ENCODE measurements around the gene CCNL2. TPM values are rescaled to one million over a fixed set of nuclear protein-coding genes. Genes with fewer than 3 reads are reported as not detected.
A peak's percentile ranks its signal among the peaks of the same experiment; 100 is the strongest.

Gene CCNL2
- total and polyA plus RNA-seq, 2 experiments from 2014 or later: 230 to 301 TPM

- DNase-seq (ENCODE audit: low read depth in 1 of 2, low spot score in 1 of 2): peak; percentile 32
- Histone ChIP-seq H3K4me1 (ENCODE audit: low read depth) (peaks cover 6% of the 10 kb centered on the region), H3K9me3 (ENCODE audit: low read depth) (no peaks in the 10 kb centered on the region), H3K36me3 (no peaks in the 10 kb centered on the region), H3K27ac (peak overlapping the region; percentile 50), H3K4me3 (no peak overlapping the region), H3K27me3 (peaks cover 12% of the 10 kb centered on the region)
- no peak for TF ChIP-seq CTCF (IDR thresholded peaks at IDR 0.05; ENCODE audit: low read depth, low read length)
Measured at GRCh38 chr1:1351511-1352427, 47.4 kb downstream of the CCNL2 start.

- TF ChIP-seq CTCF (IDR thresholded peaks at IDR 0.05; ENCODE audit: low read depth, low read length): peak; percentile 45
- Histone ChIP-seq H3K4me3 (peak within 1 kb of the TSS; percentile 99), H3K27me3 (peaks cover 1% of the 10 kb centered on the region), H3K36me3 (no peaks in the 10 kb centered on the region), H3K27ac (peak within 1 kb of the TSS; percentile 98), H3K4me1 (ENCODE audit: low read depth) (peaks cover 5% of the 10 kb centered on the region), H3K9me3 (ENCODE audit: low read depth) (no peaks in the 10 kb centered on the region)
- peak; percentile 71 to 81 for DNase-seq (ENCODE audit: low read depth in 1 of 2, low spot score in 1 of 2)
Measured at GRCh38 chr1:1349256-1350012, 49.7 kb downstream of the CCNL2 start, which contains the start of gene DVL1. Gene DVL1, minus strand, starts transcription at chr1:1349418. Its CDS starts 353 bp downstream, at chr1:1349065.

- peak; percentile 54 to 66 for DNase-seq (ENCODE audit: low read depth in 1 of 2, low spot score in 1 of 2)
- H3K36me3 ChIP-seq: no peaks in the 10 kb centered on the region
- H3K9me3 ChIP-seq (ENCODE audit: low read depth): no peaks in the 10 kb centered on the region
- H3K4me3 ChIP-seq: peak overlapping the region; percentile 67
- TF ChIP-seq CTCF (IDR thresholded peaks at IDR 0.05; ENCODE audit: low read depth, low read length): no peak
- H3K4me1 ChIP-seq (ENCODE audit: low read depth): peaks cover 5% of the 10 kb centered on the region
- H3K27ac ChIP-seq: peak overlapping the region; percentile 15
- no peaks in the 10 kb centered on the region for H3K27me3 ChIP-seq
Measured at GRCh38 chr1:1348420-1349255, 50.5 kb downstream of the CCNL2 start.

- DNase-seq (ENCODE audit: low read depth in 1 of 2, low spot score in 1 of 2): peak in 1 of 2 donors; percentile 74
- Histone ChIP-seq H3K36me3 (no peaks in the 10 kb centered on the region), H3K27me3 (no peaks in the 10 kb centered on the region), H3K9me3 (ENCODE audit: low read depth) (no peaks in the 10 kb centered on the region), H3K4me3 (peak overlapping the region; percentile 67), H3K4me1 (ENCODE audit: low read depth) (peaks cover 5% of the 10 kb centered on the region), H3K27ac (peak overlapping the region; percentile 15)
- no peak for TF ChIP-seq CTCF (IDR thresholded peaks at IDR 0.05; ENCODE audit: low read depth, low read length)
Measured at GRCh38 chr1:1347663-1348419, 51.3 kb downstream of the CCNL2 start.

All from cardiac muscle cell (in vitro differentiated cells and primary cell).